ENCODE data around the gene EIF2AK3. TPM values are rescaled to one million over a fixed set of nuclear protein-coding genes. Genes with fewer than 3 reads are reported as not detected.

The EIF2AK3 gene
- total and polyA plus RNA-seq, 2 of the 8 experiments (the other 6 are each of a cell fraction or from before 2014, with no cell fraction given) = 5.8 to 22.8 TPM

DNA sequence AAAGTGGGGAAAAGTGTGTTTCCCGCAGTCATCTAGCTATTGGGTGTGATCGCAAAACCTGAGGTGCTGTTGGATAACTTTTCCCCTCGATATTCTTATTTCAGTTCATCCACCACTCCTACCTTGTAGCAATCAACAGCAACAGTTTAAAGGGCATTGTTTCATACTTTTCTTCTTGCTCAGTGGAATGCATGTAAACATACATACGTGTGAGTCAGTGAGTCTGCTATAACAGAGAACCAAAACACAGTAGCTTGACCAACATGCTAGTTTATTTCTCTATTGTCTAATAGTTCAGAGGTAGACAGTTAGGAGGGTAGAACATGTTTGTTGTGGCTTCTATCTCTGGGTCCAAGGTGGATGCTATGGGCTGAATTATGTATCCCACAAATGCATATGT, 97.2 kb downstream of the EIF2AK3 start:
- Histone ChIP-seq H3K23ac (ENCODE audit: insufficient read length) (no peak overlapping the region), H3K4me3 (ENCODE audit: extremely low read depth in 1 of 4, insufficient read depth in 2 of 4, low read depth in 3 of 4, low read length in 4 of 4) (no peak overlapping the region), H3K9me3 (ENCODE audit: insufficient read depth in 2 of 2, low read depth in 1 of 2, low read length in 1 of 2) (no peaks in the 10 kb centered on the region), H3K4me1 (replicated peaks in 1 of 4; ENCODE audit: control insufficient read depth in 3 of 4, insufficient read depth in 4 of 4, low read length in 3 of 4) (no peaks in the 10 kb centered on the region), H4K5ac (ENCODE audit: insufficient read length, low read depth, low read length) (no peak overlapping the region), H3K27me3 (replicated peaks in 1 of 4; ENCODE audit: control insufficient read depth in 3 of 4, extremely low read depth in 1 of 4, insufficient read depth in 3 of 4, low read length in 3 of 4) (no peaks in the 10 kb centered on the region), H3K4me2 (ENCODE audit: insufficient read depth in 1 of 2, low read depth in 2 of 2, low read length in 2 of 2) (no peak overlapping the region), H4K91ac (replicated peaks; ENCODE audit: insufficient read length, low read length) (no peak overlapping the region), H3K18ac (ENCODE audit: extremely low read depth, low read length) (no peak overlapping the region), H3K79me1 (ENCODE audit: low read depth, low read length) (no peaks in the 10 kb centered on the region), H3K56ac (replicated peaks; ENCODE audit: insufficient read length, low read depth, low read length) (no peak overlapping the region), H2AFZ (ENCODE audit: low read length) (no peak overlapping the region), H2BK20ac (ENCODE audit: low read length) (no peak overlapping the region), H3K79me2 (ENCODE audit: control insufficient read depth in 1 of 2, insufficient read depth in 2 of 2, low read length in 2 of 2) (no peaks in the 10 kb centered on the region), H3K4ac (replicated peaks; ENCODE audit: insufficient read length, low read depth, low read length) (no peak overlapping the region), H2BK5ac (ENCODE audit: low read depth, low read length) (no peak overlapping the region), H3K23me2 (ENCODE audit: low read depth, low read length) (no peaks in the 10 kb centered on the region), H2BK15ac (ENCODE audit: low read length) (no peak overlapping the region), H2AK5ac (ENCODE audit: low read depth, low read length) (no peak overlapping the region), H2BK12ac (ENCODE audit: low read depth, low read length) (no peak overlapping the region), H4K20me1 (replicated peaks in 1 of 2; ENCODE audit: control insufficient read depth in 1 of 2, insufficient read depth in 2 of 2, low read length in 2 of 2) (no peaks in the 10 kb centered on the region), H3K36me3 (ENCODE audit: control insufficient read depth in 2 of 4, insufficient read depth in 4 of 4, low read length in 3 of 4) (no peaks in the 10 kb centered on the region), H4K8ac (ENCODE audit: extremely low read depth, insufficient read depth, low read length) (no peak overlapping the region), H3K27ac (ENCODE audit: low read depth, low read length) (no peak overlapping the region), H3K14ac (ENCODE audit: insufficient read length) (no peak overlapping the region), H3K9ac (replicated peaks in 1 of 4; ENCODE audit: extremely low read depth in 1 of 4, low read depth in 3 of 4, low read length in 3 of 4) (no peak overlapping the region), H2BK120ac (replicated peaks; ENCODE audit: low read depth, low read length) (no peak overlapping the region)
- FAIRE-seq (no peak), DNase-seq (ENCODE audit: low read depth in 1 of 2, low spot score in 2 of 2) (no peak)
- CTCF ChIA-PET (ENCODE audit: partially characterized antibody) = interaction anchor here (0.5 to 1.7 kb wide), 4 partner anchors 9 to 339 kb away, joined by 3 to 4 read pairs (median 3); no protein-coding TSS in a partner anchor
- WGBS, 2 experiments (ENCODE audit: extremely low coverage in 1 of 2, insufficient coverage in 1 of 2, insufficient read length in 1 of 2, insufficient replicate concordance in 2 of 2, low coverage in 1 of 2, low lambda C conversion rate in 2 of 2, missing lambda C conversion rate in 1 of 2) = 99% methylated on average over 4 of the region's 4 CpGs; no CpG with 5 or more reads in 1 of the 2 experiments
- POLR2A ChIA-PET (ENCODE audit: partially characterized antibody) = no interaction called here
- TF ChIP-seq MAFK (IDR thresholded peaks at IDR 0.05; ENCODE audit: low read depth, low read length) = no peak
- TF ChIP-seq TBP (IDR thresholded peaks at IDR 0.05; ENCODE audit: low read depth, low read length) = no peak
- no peak for TF ChIP-seq RNF2 (IDR thresholded peaks at IDR 0.05; ENCODE audit: borderline replicate concordance, low read depth, low read length, missing control alignments, poor library complexity, severe bottlenecking)
- no peak for TF ChIP-seq CTBP2 (IDR thresholded peaks at IDR 0.05; ENCODE audit: borderline replicate concordance, insufficient read depth, insufficient read length, low read length)
- no peak for TF ChIP-seq KDM1A (IDR thresholded peaks at IDR 0.05; ENCODE audit: borderline replicate concordance, low read length)
- TF ChIP-seq SIRT6 (IDR thresholded peaks at IDR 0.05; ENCODE audit: low read length) = no peak
- no peak for TF ChIP-seq NRF1 (IDR thresholded peaks at IDR 0.05; ENCODE audit: low read depth, low read length)
- no peak for TF ChIP-seq NANOG (IDR thresholded peaks at IDR 0.05; ENCODE audit: insufficient read depth, low read depth, low read length, poor library complexity, severe bottlenecking)
- TF ChIP-seq HDAC2 (IDR thresholded peaks at IDR 0.05; ENCODE audit: borderline replicate concordance in 1 of 2, low read depth in 2 of 2, low read length in 2 of 2) = no peak
- no peak for TF ChIP-seq CBX5 (IDR thresholded peaks at IDR 0.05; ENCODE audit: low read depth, low read length)
- TF ChIP-seq ASH2L (IDR thresholded peaks at IDR 0.05; ENCODE audit: low read length) = no peak
- no peak for TF ChIP-seq JUND (IDR thresholded peaks at IDR 0.05; ENCODE audit: low read length)
- TF ChIP-seq BRCA1 (IDR thresholded peaks at IDR 0.05; ENCODE audit: low read depth, low read length) = no peak
- TF ChIP-seq RBBP5 (IDR thresholded peaks at IDR 0.05; ENCODE audit: borderline replicate concordance, low read depth, low read length) = no peak

All from H1 (cell line).